ENCODE data around the gene TPM4. TPM values are rescaled to one million over a fixed set of nuclear protein-coding genes. Genes with fewer than 3 reads are reported as not detected.
A peak's percentile ranks its signal among the peaks of the same experiment; 100 is the strongest.

The TPM4 gene
- total and polyA plus RNA-seq, 2 of the 13 experiments (the other 11 are each of a cell fraction or from before 2014, with no cell fraction given), result 180 to 188 TPM

- TF ChIP-seq KDM3A (CRISPR knock-in tag; IDR thresholded peaks at IDR 0.05; ENCODE audit: low read depth) (0 out of 2 replicates have a peak, but pooled peaks have one; percentile 23), HMGXB4 (CRISPR knock-in tag; IDR thresholded peaks at IDR 0.05; ENCODE audit: borderline replicate concordance in 1 of 2, low read depth in 1 of 2) (peak; percentile 56 to 65; a peak in 3 of 4 replicates), ZBTB20 (CRISPR knock-in tag; IDR thresholded peaks at IDR 0.05; ENCODE audit: borderline replicate concordance, low read depth) (peak; percentile 21; the same call in 1 of the 2 replicates), CEBPG (CRISPR knock-in tag; IDR thresholded peaks at IDR 0.05) (peak; percentile 7; the same call in 1 of the 2 replicates), HOXA3 (CRISPR knock-in tag; IDR thresholded peaks at IDR 0.05) (peak; percentile 32; the same call in 1 of the 2 replicates), RFX5 (IDR thresholded peaks at IDR 0.05; ENCODE audit: low read depth, low read length) (no peak), ZBTB33 (CRISPR knock-in tag; IDR thresholded peaks at IDR 0.05) (peak; percentile 83), ZNF770 (CRISPR knock-in tag; IDR thresholded peaks at IDR 0.05) (0 out of 2 replicates have a peak, but pooled peaks have one; percentile 12), HDAC1 (CRISPR knock-in tag; IDR thresholded peaks at IDR 0.05) (no peak), ZNF577 (CRISPR knock-in tag; IDR thresholded peaks at IDR 0.05; ENCODE audit: borderline replicate concordance, low read depth) (no peak), HDAC6 (IDR thresholded peaks at IDR 0.05; ENCODE audit: low read depth, low read length) (no peak), KDM1A (CRISPR knock-in tag; IDR thresholded peaks at IDR 0.05) (no peak), NR2F1 (CRISPR knock-in tag; IDR thresholded peaks at IDR 0.05) (no peak), SALL1 (CRISPR knock-in tag; IDR thresholded peaks at IDR 0.05) (peak; percentile 40; the same call in 1 of the 2 replicates), XRCC5 (optimal IDR thresholded peaks at IDR 0.05; ENCODE audit: low read length) (peak; percentile 57), ERF (CRISPR knock-in tag; IDR thresholded peaks at IDR 0.05) (0 out of 2 replicates have a peak, but pooled peaks have one; percentile 52), KDM2A (CRISPR knock-in tag; IDR thresholded peaks at IDR 0.05; ENCODE audit: borderline replicate concordance, low read depth) (peak; percentile 78), NCOA2 (CRISPR knock-in tag; IDR thresholded peaks at IDR 0.05) (peak; percentile 15; the same call in 1 of the 2 replicates), SRSF9 (IDR thresholded peaks at IDR 0.05; ENCODE audit: borderline replicate concordance, insufficient read depth, low read depth, low read length, poor library complexity, severe bottlenecking) (no peak), GATAD1 (CRISPR knock-in tag; IDR thresholded peaks at IDR 0.05) (peak; percentile 18; the same call in 1 of the 2 replicates), MIER2 (CRISPR knock-in tag; IDR thresholded peaks at IDR 0.05) (peak; percentile 58; the same call in 1 of the 2 replicates), PHF21A (CRISPR knock-in tag; IDR thresholded peaks at IDR 0.05) (peak; percentile 38; the same call in 1 of the 2 replicates), ZNF616 (CRISPR knock-in tag; IDR thresholded peaks at IDR 0.05; ENCODE audit: low read depth) (no peak), FOXC1 (CRISPR knock-in tag; IDR thresholded peaks at IDR 0.05; ENCODE audit: borderline replicate concordance) (0 out of 2 replicates have a peak, but pooled peaks have one; percentile 45), RBM22 (optimal IDR thresholded peaks at IDR 0.05; ENCODE audit: low read length) (no peak)
These were observed 34.9 kb upstream of the TPM4 start (continued) for GRCh38 chr19:16041299-16041990.

All from HepG2 (cell line).